HepG2 (cell line): ENCODE results near the gene SH3D19. TPM values are rescaled to one million over a fixed set of nuclear protein-coding genes. Genes with fewer than 3 reads are reported as not detected.

Experiments
- ATAC-seq: fragments of 200-7000 bp; cut with Tn5 transposase; 3 replicates; pipeline ENCODE4 v1.9.1; 2020; ENCODE audit warnings: mild to moderate bottlenecking, moderate library complexity
- BruUV-seq: library from RNA; stranded (reverse); fragments of 400-500 nt; replicated peaks from 2 replicates; lab custom pipeline; 2021; lab: Mats Ljungman, UMichigan
- CTCF ChIA-PET: fragments of 300-600 bp; formaldehyde crosslinking; extraction: SDS; loops from one replicate; lab custom pipeline; 2021; ENCODE audit warnings: low total read pairs, inconsistent platforms, low intra/inter-chr PET ratio; lab: Yijun Ruan, JAX
- POLR2A ChIA-PET: fragments of 350-600 bp; sonication (Branson Sonifier 250); formaldehyde crosslinking; loops from one replicate; lab custom pipeline; 2020; ENCODE audit warnings: antibody characterized with exemption, inconsistent platforms; lab: Yijun Ruan, JAX
- DNase-seq: peaks from one replicate; pipeline ENCODE4 v3.0.0-alpha.2; 2015; ENCODE audit warnings: low spot score
- FAIRE-seq: peaks from 3 replicates; lab custom pipeline; 2011; peaks lifted over from hg19 to GRCh38; lab: Jason Lieb, UNC
- H2AFZ ChIP-seq: one replicate; pipeline ENCODE4 v1.6.1; 2011; ENCODE audit warnings: low read length, inconsistent platforms
- H3K27ac ChIP-seq: fragments of 300-600 bp; 3 replicates; pipeline ENCODE4 v1.8.0; 2011; ENCODE audit warnings: mixed run types, mild to moderate bottlenecking, mixed read lengths, low read length, inconsistent platforms; ENCODE audit not compliant: insufficient read depth; ENCODE audit errors: extremely low read length
- H3K27me3 ChIP-seq, 2 experiments: fragments of 200-600 bp in 1 of 2; 2 replicates in 1 of 2; 3 replicates in 1 of 2; pipeline versions ENCODE4 v1.6.0 to v1.8.0; 2011; ENCODE audit warnings: low read length in 2 of 2, mild to moderate bottlenecking in 2 of 2, moderate library complexity in 2 of 2, inconsistent platforms in 1 of 2; ENCODE audit not compliant: insufficient read depth in 2 of 2, control insufficient read depth in 1 of 2
- H3K36me3 ChIP-seq, 2 experiments: fragments of 200-600 bp in 1 of 2; replicated peaks in 1 of 2; 2 replicates in 1 of 2; 3 replicates in 1 of 2; pipeline versions ENCODE4 v1.5.1 to v1.8.0; 2011; ENCODE audit warnings: low read length in 2 of 2, inconsistent platforms in 1 of 2; ENCODE audit not compliant: insufficient read depth in 2 of 2, control insufficient read depth in 1 of 2
- H3K4me1 ChIP-seq: 2 replicates; pipeline ENCODE4 v1.5.1; 2012; ENCODE audit warnings: low read length, inconsistent platforms; ENCODE audit not compliant: insufficient read depth
- H3K4me2 ChIP-seq: 2 replicates; pipeline ENCODE4 v1.6.0; 2011; ENCODE audit warnings: low read depth, low read length, inconsistent platforms
- H3K4me3 ChIP-seq, 3 experiments: fragments of 200-600 bp in 1 of 3; sonication (generic), shearing (Covaris generic) in 1 of 3; replicated peaks in 1 of 3; 2 replicates each; pipeline ENCODE4 v1.5.1; 2011 to 2016; ENCODE audit warnings: low read length in 3 of 3, inconsistent platforms in 2 of 3, low read depth in 2 of 3, mild to moderate bottlenecking in 2 of 3, control low read depth in 1 of 3, mixed read lengths in 1 of 3; ENCODE audit not compliant: insufficient read depth in 1 of 3
- H3K79me2 ChIP-seq: one replicate; pipeline ENCODE4 v1.6.1; 2011; ENCODE audit warnings: low read length, inconsistent platforms; ENCODE audit not compliant: insufficient read depth
- H3K9ac ChIP-seq: 2 replicates; pipeline ENCODE4 v1.6.0; 2011; ENCODE audit warnings: mild to moderate bottlenecking, low read depth, low read length, inconsistent platforms; ENCODE audit not compliant: insufficient read depth
- H3K9me3 ChIP-seq: 2 replicates; pipeline ENCODE4 v1.5.1; 2012; ENCODE audit warnings: mild to moderate bottlenecking, low read length
- H4K20me1 ChIP-seq: 2 replicates; pipeline ENCODE4 v1.6.0; 2011; ENCODE audit warnings: inconsistent platforms, mild to moderate bottlenecking, low read length, moderate library complexity; ENCODE audit not compliant: insufficient read depth
- ADNP ChIP-seq: sonication (generic); formaldehyde crosslinking; IDR thresholded peaks from 2 replicates; pipeline ENCODE4 v1.4.0; 2020; ENCODE audit warnings: missing genetic modification reagents
- CEBPG ChIP-seq: IDR thresholded peaks from 2 replicates; pipeline ENCODE4 v1.6.1; 2016
- FOSL2 ChIP-seq: sonication (generic); formaldehyde crosslinking; IDR thresholded peaks from 2 replicates; pipeline ENCODE4 v1.4.0; 2020; ENCODE audit warnings: missing genetic modification reagents
- FOXA1 ChIP-seq, 2 experiments: fragments of 450-650 bp in 1 of 2; sonication (generic) in 1 of 2; formaldehyde crosslinking in 1 of 2; IDR thresholded peaks; 2 replicates each; pipeline versions ENCODE4 v1.4.0 to v1.6.1; 2016 to 2020; ENCODE audit warnings: missing genetic modification reagents in 1 of 2
- FOXA3 ChIP-seq: IDR thresholded peaks from 2 replicates; pipeline ENCODE4 v1.6.1; 2016; ENCODE audit warnings: missing genetic modification reagents, missing compliant biosample characterization
- HNF4A ChIP-seq: sonication (generic); formaldehyde crosslinking; IDR thresholded peaks from 2 replicates; pipeline ENCODE4 v1.4.0; 2020; ENCODE audit warnings: missing genetic modification reagents
- MXD3 ChIP-seq: IDR thresholded peaks from 2 replicates; pipeline ENCODE4 v1.6.1; 2016; ENCODE audit warnings: mild to moderate bottlenecking, missing biosample characterization, missing genetic modification reagents
- MXI1 ChIP-seq: IDR thresholded peaks from 3 replicates; pipeline ENCODE4 v1.6.1; 2012; ENCODE audit warnings: low read depth, low read length, inconsistent platforms, borderline replicate concordance
- ONECUT2 ChIP-seq: sonication (generic); formaldehyde crosslinking; IDR thresholded peaks from 2 replicates; pipeline ENCODE4 v1.4.0; 2020; ENCODE audit warnings: missing genetic modification reagents
- PRMT3 ChIP-seq: sonication (generic); formaldehyde crosslinking; IDR thresholded peaks from 2 replicates; pipeline ENCODE4 v1.8.1; 2022; ENCODE audit warnings: low read depth, mild to moderate bottlenecking, moderate library complexity, missing genetic modification reagents, borderline replicate concordance
- RFX5 ChIP-seq: IDR thresholded peaks from 2 replicates; pipeline ENCODE4 v1.6.1; 2011; ENCODE audit warnings: low read depth, low read length, improper control_type of control experiment
- RFXANK ChIP-seq: IDR thresholded peaks from 2 replicates; pipeline ENCODE4 v1.6.1; 2016
- SRF ChIP-seq: IDR thresholded peaks from 2 replicates; pipeline ENCODE4 v1.6.1; 2011; ENCODE audit warnings: mild to moderate bottlenecking, low read depth, low read length, moderate library complexity
- USF2 ChIP-seq, 2 experiments: sonication (generic) in 1 of 2; formaldehyde crosslinking in 1 of 2; IDR thresholded peaks; 2 replicates each; pipeline versions ENCODE4 v1.5.1 to v1.6.1; 2011 to 2020; ENCODE audit warnings: borderline replicate concordance in 1 of 2, low read depth in 1 of 2, low read length in 1 of 2, mild to moderate bottlenecking in 1 of 2, missing genetic modification reagents in 1 of 2, moderate library complexity in 1 of 2
- ZFP1 ChIP-seq: IDR thresholded peaks from 2 replicates; pipeline ENCODE4 v1.6.1; 2016
- ZNF432 ChIP-seq: sonication (generic); formaldehyde crosslinking; IDR thresholded peaks from 2 replicates; pipeline ENCODE4 v1.5.0; 2020; ENCODE audit warnings: missing genetic modification reagents, mild to moderate bottlenecking, borderline replicate concordance
- WGBS: methylation state at CpG from one replicate; pipeline ENCODE4 v1.1.6; 2017; ENCODE audit warnings: low lambda C conversion rate; 5-methylcytosine and 5-hydroxymethylcytosine counted together
- in situ Hi-C: cut with HindIII; loops from 2 replicates; pipeline ENCODE4 v1.10.0; 2017; ENCODE audit warnings: low pct_unique_long_range_greater_than_20kb; ENCODE audit not compliant: extremely low pct_ligation_motif_present
- intact Hi-C: fragments of 100-400 bp; cut with micrococcal nuclease; formaldehyde crosslinking; loops from one replicate; pipeline ENCODE4 v1.10.0; 2022; ENCODE audit not compliant: unreplicated experiment
- polyA plus RNA-seq, 8 experiments: library from polyadenylated mRNA; depleted of rRNA in 3 of 8; stranded (reverse) in 7 of 8; unstranded in 1 of 8; fragments of >200 nt; fragmentation: Illumina TruSeq in 4 of 8; extraction: Trizol in 4 of 8; gene quantifications; 2 replicates each; pipeline versions ENCODE4 v1.2.1 to v1.2.3, GENCODE V29; 2011 to 2016; ENCODE audit warnings: low read depth in 4 of 8, missing spikeins in 1 of 8, mixed read lengths in 1 of 8; ENCODE audit not compliant: insufficient read depth in 1 of 8
- total RNA-seq, 5 experiments: library from RNA; depleted of rRNA; stranded (reverse); fragments of >200 nt; fragmentation: Illumina TruSeq; extraction: Trizol; gene quantifications; 2 replicates each; pipeline ENCODE4 v1.2.3, GENCODE V29; 2016; ENCODE audit warnings: low read depth in 1 of 5

The SH3D19 gene
- total and polyA plus RNA-seq, 2 of the 13 experiments (the other 11 are each of a cell fraction or from before 2014, with no cell fraction given) = 31.2 to 38.0 TPM

- TF ChIP-seq ONECUT2 (CRISPR knock-in tag) (peak; percentile 72), RFXANK (CRISPR knock-in tag) (no peak), MXD3 (CRISPR knock-in tag) (no peak), FOSL2 (CRISPR knock-in tag) (no peak), HNF4A (peak; percentile 35), RFX5 (no peak), ADNP (CRISPR knock-in tag) (no peak), ZNF432 (CRISPR knock-in tag) (no peak), PRMT3 (no peak), ZFP1 (no peak)
- no peak overlapping the region for H3K27ac ChIP-seq
- H3K9ac ChIP-seq = no peak overlapping the region
- H3K4me1 ChIP-seq = peaks cover 54% of the 10 kb centered on the region
- no TSS peak for BruUV-seq
- ChIA-PET POLR2A (no interaction called here), CTCF (no interaction called here)
- H3K36me3 ChIP-seq = no peaks in the 10 kb centered on the region
- intact Hi-C loops (no loop called here), in situ Hi-C loops (no loop called here)
- H4K20me1 ChIP-seq = no peaks in the 10 kb centered on the region
- H2AFZ ChIP-seq = no peak overlapping the region
- 0 out of 2 replicates have a peak overlapping the region, but pooled peaks have one; percentile 7 for H3K4me2 ChIP-seq
- WGBS = 53% methylated on average over 3 of the region's 3 CpGs
- no peaks in the 10 kb centered on the region for H3K79me2 ChIP-seq
- H3K9me3 ChIP-seq = no peaks in the 10 kb centered on the region
- DNase-seq (no peak), FAIRE-seq (no peak), ATAC-seq (no peak)
- H3K27me3 ChIP-seq = no peaks in the 10 kb centered on the region
- no peak overlapping the region for H3K4me3 ChIP-seq
Observed at GRCh38 chr4:151092488-151092887, 232.9 kb downstream of the SH3D19 start.

- BruUV-seq = no TSS peak
- 11% methylated on average over 2 of the region's 2 CpGs for WGBS
- Histone ChIP-seq H3K4me3 (no peak overlapping the region), H3K9ac (no peak overlapping the region), H3K4me1 (peaks cover 54% of the 10 kb centered on the region), H3K9me3 (no peaks in the 10 kb centered on the region), H2AFZ (no peak overlapping the region), H3K27me3 (no peaks in the 10 kb centered on the region), H3K79me2 (no peaks in the 10 kb centered on the region), H3K27ac (no peak overlapping the region), H4K20me1 (no peaks in the 10 kb centered on the region), H3K4me2 (no peak overlapping the region), H3K36me3 (no peaks in the 10 kb centered on the region)
- ATAC-seq (peak; percentile 39), DNase-seq (peak; percentile 34), FAIRE-seq (no peak)
- ChIA-PET CTCF (no interaction called here), POLR2A (no interaction called here)
- intact Hi-C loops = no loop called here
- in situ Hi-C loops = no loop called here
- TF ChIP-seq FOXA1 (IDR thresholded peaks at IDR 0.05) = no peak
- TF ChIP-seq FOXA1 (CRISPR knock-in tag; IDR thresholded peaks at IDR 0.05) = peak; percentile 66
- TF ChIP-seq SRF = peak; percentile 91
- peak; percentile 60; the same call in 1 of the 2 replicates for TF ChIP-seq FOXA3 (CRISPR knock-in tag)
- no peak for TF ChIP-seq USF2 (IDR thresholded peaks at IDR 0.05; ENCODE audit: low read depth, low read length)
- TF ChIP-seq USF2 (CRISPR knock-in tag; IDR thresholded peaks at IDR 0.05; ENCODE audit: borderline replicate concordance) = peak; percentile 33; the same call in 1 of the 2 replicates
- peak; percentile 66; the same call in 1 of the 2 replicates for TF ChIP-seq CEBPG (CRISPR knock-in tag)
- TF ChIP-seq MXI1 = no peak
Observed at GRCh38 chr4:151091047-151091446, 234.4 kb downstream of the SH3D19 start.
